ENCODE data around the gene ZNF205. TPM values are rescaled to one million over a fixed set of nuclear protein-coding genes. Genes with fewer than 3 reads are reported as not detected.

Gene ZNF205
- total and polyA plus RNA-seq, 9 of the 15 experiments (the other 6 are each of a cell fraction or from before 2014, with no cell fraction given), result 2.4 to 11.8 (median 5.1) TPM; not detected in 2

GRCh38 chr16:3152277-3152990 is 40.0 kb downstream of the ZNF205 start (continued):
- TF ChIP-seq ZNF592 (IDR thresholded peaks at IDR 0.05) (peak; percentile 87), NR1H2 (CRISPR knock-in tag; IDR thresholded peaks at IDR 0.05) (peak; percentile 91; the same call in 1 of the 2 replicates), HINFP (tag; conservative IDR thresholded peaks at IDR 0.05; ENCODE audit: low read depth) (no peak), GABPA (tag; conservative IDR thresholded peaks at IDR 0.05; ENCODE audit: low read depth) (no peak), SP2 (IDR thresholded peaks at IDR 0.05; ENCODE audit: extremely low read depth, low read depth, low read length, poor library complexity, severe bottlenecking) (no peak), HSF4 (CRISPR knock-in tag; IDR thresholded peaks at IDR 0.05; ENCODE audit: borderline replicate concordance) (no peak), ZHX1 (conservative IDR thresholded peaks at IDR 0.05; ENCODE audit: low read length) (no peak), RBFOX2 (IDR thresholded peaks at IDR 0.05; ENCODE audit: low read depth, low read length) (peak; percentile 39; the same call in 1 of the 2 replicates), XRCC3 (IDR thresholded peaks at IDR 0.05) (no peak), GABPB2 (CRISPR knock-in tag; conservative IDR thresholded peaks at IDR 0.05) (no peak), MAZ (CRISPR knock-in tag; conservative IDR thresholded peaks at IDR 0.05 in 1 of 2, IDR thresholded peaks at IDR 0.05 in 1 of 2) (peak; percentile 59 to 62; a peak in 3 of 4 replicates), ELF4 (CRISPR knock-in tag; IDR thresholded peaks at IDR 0.05) (no peak), LEF1 (IDR thresholded peaks at IDR 0.05) (peak; percentile 47; the same call in 1 of the 2 replicates), TAF15 (IDR thresholded peaks at IDR 0.05; ENCODE audit: low read depth, low read length) (no peak), ZNF277 (CRISPR knock-in tag; IDR thresholded peaks at IDR 0.05; ENCODE audit: borderline replicate concordance) (no peak)
